GM12874 (cell line): Measurements from ENCODE around the gene ITPR1.

Source experiments
- CTCF ChIP-seq: IDR thresholded peaks from 2 replicates; pipeline ENCODE4 v1.5.1; 2011; ENCODE audit warnings: low read depth, mild to moderate bottlenecking, control low read depth, low read length, moderate library complexity; ENCODE audit not compliant: insufficient read depth

ITPR1 gene

GRCh38 chr3:4562595-4562994 lies 69.4 kb downstream of the ITPR1 start:
- no peak for TF ChIP-seq CTCF

- TF ChIP-seq CTCF = no peak
These were observed 71.1 kb downstream of the ITPR1 start for GRCh38 chr3:4564270-4564669.

DNA sequence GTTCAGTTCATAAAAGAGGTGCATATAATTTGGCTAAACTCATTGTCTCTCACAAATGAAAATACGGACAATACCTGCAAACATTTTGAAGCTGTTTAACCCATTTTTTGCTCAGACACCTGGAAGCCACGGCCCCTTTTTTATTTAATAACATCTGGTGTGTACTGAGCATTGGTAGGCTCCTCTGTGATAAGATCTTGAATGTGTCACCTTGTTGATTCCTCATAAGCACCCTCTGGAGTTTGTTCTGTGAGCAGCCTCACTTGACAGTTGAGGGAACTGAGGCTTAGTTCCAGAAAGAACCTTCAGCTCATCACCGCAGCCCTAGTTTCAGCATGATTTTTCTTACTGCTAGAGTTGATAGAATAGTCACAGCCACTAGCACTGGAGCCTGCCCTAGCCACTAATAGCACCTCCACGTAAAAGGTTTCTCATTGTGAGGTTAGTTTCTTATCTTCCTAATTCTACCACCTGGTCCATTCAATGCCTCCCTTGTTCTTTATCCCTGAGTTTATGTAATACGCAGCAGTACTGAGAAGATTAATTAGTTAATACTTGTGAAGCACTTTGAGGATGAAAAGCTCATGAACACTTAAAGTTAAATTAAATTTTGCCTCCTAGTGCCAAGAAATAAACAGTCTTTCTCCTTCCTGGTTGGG lies 71.9 kb downstream of the ITPR1 start:
- no peak for TF ChIP-seq CTCF

- no peak for TF ChIP-seq CTCF
These were observed 72.8 kb downstream of the ITPR1 start for GRCh38 chr3:4565809-4566501.

- TF ChIP-seq CTCF = no peak
These were observed 75.7 kb downstream of the ITPR1 start for GRCh38 chr3:4568841-4569240.

GRCh38 chr3:4570840-4571621 lies 77.9 kb downstream of the ITPR1 start:
- no peak for TF ChIP-seq CTCF

GRCh38 chr3:4571690-4572334 lies 78.7 kb downstream of the ITPR1 start:
- peak; percentile 19; the same call in 1 of the 2 replicates for TF ChIP-seq CTCF
